ENCODE data around the gene LRCH2.
"Not testable (repeated sequence)": the region's sequence is repeated elsewhere in the genome, so short reads cannot be mapped to it uniquely, and the experiment has no call there.

The LRCH2 gene

DNA sequence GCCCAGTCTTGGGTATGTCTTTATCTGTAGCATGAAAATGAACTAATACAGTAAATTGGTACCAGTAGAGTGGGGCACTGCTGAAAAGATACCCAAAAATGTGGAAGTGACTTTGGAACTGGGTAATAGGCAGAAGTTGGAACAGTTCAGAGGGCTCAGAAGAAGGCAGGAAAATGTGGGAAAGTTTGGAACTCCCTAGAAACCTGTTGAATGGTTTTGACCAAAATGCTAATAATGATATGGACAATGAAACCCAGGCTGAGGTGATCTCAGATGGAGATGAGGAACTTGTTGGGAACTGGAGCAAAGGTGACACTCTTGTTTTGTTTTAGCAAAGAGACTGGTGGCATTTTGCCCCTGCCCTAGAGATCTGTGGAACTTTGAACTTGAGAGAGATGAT is 24.3 kb downstream of the LRCH2 start:
- DNase-seq: not testable (repeated sequence)

DNA sequence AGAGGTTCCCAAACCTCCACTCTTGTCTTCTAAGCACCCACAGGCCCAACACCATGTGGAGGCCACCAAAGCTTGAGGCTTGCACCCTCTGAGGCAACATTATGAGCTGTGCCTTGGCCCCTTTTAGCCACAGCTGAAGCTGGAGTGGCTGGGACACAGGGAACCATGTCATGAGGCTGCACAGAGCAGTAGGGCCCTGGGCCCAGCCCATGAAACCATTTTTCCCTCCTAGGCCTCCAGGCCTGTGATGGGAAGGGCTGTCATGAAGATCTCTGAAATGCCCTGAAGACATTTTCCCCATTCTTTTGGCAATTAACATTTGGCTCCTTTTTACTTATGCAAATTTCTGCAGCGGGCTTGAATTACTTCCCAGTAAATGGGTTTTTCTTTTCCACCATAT is 29.9 kb downstream of the LRCH2 start:
- DNase-seq: no peak

DNA sequence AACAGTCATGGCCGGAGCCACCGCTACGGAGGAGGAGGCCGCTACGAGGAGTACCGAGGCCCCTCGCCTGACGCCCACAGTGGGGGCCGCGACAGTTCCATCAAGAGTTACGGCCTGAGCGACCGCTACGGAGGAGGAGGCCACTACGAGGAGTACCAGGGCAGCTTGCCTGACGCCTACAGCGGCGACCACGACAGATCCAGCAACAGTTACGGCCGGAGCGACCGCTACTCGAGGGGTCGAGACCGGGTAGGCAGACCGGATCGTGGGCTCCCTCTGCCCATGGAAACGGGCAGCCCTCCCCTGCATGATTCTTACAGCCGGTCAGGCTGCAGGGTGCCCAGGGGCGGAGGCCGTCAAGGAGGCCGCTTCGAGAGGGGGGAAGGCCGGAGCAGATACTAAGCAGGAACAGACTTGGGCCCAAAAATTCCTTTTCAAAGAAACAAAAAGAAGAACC is 41.6 kb downstream of the LRCH2 start:
- no peak for DNase-seq

DNA sequence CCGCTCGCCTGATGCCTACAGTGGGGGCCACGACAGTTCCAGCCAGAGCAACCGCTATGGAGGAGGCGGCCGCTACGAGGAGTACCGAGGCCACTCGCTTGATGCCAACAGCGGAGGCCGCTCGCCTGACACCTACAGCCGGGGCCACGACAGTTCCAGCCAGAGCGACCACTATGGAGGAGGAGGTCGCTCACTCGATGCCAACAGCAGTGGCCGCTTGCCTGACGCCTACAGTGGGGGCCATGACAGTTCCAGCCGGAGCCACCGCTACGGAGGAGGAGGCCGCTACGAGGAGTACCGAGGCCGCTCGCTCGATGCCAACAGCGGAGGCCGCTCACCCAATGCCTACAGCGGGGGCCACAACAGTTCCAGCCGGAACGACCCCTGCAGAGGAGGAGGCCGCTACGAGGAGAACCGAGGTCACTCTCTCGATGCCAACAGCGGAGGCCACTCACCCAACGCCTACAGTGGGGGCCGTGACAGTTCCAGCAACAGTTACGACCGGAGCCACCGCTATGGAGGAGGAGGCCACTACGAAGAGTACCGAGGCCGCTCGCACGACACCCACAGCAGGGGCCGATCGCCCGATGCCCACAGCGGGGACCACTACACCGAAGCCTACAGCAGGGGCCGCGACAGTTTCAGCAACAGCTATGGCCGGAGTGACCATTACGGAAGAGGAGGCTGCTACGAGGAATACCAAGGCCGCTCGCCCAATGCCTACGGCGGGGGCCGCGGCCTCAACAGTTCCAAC is 42.2 kb downstream of the LRCH2 start:
- DNase-seq: no peak

DNA sequence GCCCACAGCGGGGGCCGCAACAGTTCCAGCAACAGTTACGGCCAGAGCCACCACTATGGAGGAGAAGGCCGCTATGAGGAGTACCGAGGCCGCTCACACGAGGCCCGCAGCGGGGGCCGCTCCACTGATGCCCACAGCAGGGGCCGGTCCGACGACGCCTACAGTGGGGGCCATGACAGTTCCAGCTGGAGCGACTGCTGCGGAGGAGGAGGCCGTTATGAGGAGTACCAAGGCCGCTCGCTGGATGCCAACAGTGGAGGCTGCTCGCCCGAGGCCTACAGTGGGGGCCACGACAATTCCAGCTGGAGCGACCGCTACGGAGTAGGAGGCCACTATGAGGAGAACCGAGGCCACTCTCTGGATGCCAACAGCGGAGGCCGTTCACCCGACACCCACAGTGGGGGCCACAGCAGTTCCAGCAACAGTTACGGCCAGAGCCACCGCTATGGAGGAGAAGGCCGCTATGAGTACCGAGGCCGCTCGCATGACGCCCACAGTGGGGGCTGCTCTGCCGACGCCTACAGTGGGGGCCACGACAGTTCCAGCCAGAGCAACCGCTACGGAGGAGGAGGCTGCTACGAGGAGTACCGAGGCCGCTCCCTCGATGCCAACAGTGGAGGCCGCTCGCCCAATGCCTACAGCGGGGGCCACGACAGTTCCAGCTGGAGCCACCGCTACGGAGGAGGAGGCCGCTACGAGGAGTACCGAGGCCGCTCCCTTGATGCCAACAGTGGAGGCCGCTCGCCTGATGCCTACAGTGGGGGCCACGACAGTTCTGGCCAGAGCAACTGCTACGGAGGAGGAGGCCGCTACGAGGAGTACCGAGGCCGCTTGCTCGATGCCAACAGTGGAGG is 43.0 kb downstream of the LRCH2 start:
- no peak for DNase-seq

DNA sequence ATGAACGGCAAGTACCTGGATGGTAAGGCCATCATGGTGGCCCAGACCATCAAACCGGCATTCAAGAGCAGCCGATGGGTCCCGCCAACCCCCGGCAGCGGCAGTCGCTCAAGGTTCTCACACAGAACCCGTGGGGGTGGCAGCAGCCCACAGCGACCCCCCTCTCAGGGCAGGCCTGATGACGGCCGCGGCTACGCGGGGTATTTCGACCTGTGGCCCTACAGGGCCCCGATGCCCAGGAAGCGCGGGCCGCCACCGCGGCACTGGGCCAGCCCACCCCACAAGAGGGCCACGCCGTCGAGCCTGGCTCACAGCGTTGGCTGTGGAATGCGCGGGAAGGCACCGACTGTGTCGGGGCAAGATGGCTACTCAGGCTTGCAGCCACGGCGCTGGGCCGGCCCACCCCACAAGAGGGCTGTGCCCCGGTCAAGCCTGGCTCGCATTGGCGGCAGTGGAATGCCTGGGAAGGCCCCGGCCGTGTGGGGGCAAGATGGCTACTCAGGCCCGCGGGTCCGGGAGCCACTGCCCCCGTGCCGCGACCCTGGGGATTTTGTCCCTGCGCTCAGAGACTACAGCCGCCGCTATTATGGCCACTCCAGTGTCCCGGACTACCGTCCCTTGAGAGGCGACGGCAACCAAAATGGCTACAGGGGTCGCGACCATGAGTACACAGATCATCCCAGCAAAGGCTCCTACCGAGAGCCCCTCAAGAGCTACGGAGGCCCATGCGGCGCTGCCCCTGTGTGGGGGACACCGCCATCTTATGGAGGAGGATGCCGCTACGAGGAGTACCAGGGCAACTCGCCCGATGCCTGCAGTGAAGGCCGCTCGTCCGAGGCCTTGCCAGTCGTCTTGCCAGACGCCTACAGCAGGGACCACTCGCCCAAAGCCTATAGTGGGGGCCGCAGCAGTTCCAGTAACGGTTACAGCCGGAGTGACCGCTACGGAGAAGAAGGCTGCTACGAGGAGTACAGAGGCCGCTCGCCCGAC is 44.0 kb downstream of the LRCH2 start:
- DNase-seq: no peak

DNA sequence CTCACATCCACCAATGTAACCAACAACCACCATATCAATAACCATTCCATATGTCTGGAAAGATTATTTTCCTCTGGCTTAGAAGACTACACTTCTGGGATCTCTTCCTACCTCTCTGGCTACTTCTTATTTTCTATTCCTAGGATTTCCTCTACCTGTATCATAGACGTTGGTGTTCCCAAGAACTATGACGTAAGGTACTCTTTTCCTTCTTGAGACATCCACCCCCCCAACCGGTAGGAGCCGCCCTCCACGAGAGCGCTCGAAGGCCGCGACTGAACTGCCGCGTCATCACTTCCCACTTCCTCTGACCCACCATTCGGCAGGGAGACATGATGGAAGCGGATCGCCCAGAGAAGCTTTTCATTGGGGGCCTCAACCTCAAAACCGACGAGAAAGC is 44.8 kb downstream of the LRCH2 start, which contains the start of gene RBMXL3:
Gene RBMXL3 (plus strand): TSS at position 301 of the 400 bp plus-strand sequence. CDS start 32 bp downstream, at position 333.
- DNase-seq: no peak

DNA sequence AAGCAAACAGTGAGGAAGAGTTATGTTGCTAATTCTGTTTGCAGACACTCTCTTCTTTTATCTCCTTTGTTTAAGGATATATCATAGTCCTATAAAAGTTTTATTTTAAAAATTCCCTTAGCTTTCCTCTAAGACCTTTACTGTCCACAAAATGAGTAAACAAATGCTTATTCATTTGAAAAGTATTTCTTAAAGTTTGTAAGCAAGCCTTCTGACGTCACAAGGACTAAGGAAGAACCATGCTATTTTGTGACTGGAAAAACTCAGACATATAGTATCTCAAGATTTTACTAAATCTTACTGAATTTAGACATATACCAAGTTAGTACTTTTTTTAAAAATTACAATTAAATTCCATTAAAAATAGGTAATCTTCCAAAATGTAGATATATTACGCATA is 49.9 kb downstream of the LRCH2 start:
- no peak for DNase-seq

DNA sequence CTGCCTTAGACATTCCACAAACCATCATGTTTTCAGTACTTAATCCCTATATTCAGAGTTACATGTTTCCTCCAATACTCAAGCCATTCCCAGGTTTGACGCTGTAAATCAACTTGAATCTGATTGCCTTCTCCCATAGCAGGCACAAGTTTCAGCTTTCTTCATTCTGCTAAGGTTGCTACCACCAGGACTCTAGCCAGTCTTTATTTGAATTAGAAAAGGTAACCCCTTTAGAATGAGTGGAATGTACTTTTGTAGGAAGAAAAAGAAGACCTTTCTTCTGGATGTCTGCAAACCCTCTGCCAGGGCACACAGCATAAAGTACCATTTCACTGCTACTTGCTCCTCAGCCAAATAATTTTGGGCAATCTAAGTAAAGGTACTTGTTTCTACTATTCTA is 55.4 kb downstream of the LRCH2 start:
- DNase-seq: no peak

DNA sequence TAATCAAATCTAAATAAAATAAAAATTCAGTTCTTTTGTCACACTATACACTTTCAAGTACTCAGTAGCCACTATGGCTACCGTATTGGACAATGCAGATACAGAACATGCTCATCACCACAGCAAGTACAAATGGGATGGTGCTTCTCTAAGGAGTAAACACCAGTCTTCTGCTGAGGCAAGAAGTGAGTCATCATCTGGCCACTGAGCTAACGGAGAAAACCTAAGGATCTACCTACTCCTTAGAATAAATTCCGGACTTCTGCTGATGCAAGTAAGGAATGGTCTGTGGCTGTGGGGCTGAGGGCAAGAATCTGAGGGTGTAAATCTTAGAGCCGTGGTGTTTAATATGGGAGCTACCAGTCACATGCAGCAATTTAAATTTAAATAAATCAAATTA is 56.0 kb downstream of the LRCH2 start:
- DNase-seq: no peak

DNA sequence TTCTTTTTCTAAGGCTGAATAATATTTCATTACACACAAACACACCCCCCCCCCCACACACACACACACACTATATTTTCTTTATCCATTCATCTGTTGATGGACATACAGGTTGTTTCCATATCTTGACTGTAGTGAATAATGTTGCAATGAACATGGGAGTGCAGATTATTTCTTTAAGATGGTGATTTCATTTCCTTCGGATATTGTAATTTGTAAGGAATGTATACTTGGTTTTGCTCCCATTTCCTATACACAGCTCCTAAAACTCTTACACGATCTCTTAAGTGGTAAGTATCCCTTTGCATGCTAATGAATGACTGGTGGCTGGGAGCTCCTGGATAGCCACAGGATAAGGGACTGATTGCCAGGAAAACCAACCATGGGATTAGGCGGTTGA is 59.3 kb downstream of the LRCH2 start:
- no peak for DNase-seq

DNA sequence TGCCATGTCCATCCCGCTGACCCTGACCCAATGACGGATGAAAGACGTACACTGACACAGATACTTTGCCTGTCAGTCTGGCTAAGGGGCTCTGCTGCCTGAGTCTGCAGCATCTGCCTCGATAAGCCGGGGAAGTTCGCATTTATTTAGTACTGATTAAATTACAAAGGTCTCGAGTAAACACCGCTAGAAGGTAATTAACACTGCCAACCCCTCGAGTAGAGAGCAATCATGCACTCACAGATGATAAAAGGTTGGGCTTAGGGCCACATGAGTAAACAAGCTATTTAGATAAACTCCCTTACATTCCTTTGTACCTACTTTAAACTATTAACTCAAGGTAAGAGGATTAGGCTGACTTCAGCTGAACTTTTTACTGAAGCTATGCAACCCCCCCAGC is 60.7 kb downstream of the LRCH2 start:
- DNase-seq: no peak

DNA sequence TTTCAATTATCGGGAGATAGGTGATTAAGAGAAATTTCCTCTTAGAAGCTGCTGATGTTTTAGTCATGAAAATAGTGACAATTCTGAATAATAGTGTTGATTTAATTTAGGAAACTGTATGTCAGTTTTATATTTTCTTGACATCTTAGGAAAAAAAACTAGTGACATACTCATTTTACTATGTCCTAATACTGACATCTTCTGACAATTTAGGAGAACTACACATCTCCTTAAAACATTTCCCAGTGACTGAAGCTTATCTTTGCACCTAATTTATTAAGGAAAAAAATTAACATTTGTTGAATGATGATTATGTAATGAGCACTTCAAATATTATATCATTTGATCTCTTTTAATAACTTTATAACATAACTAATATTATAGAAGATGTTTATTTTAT is 86.7 kb downstream of the LRCH2 start:
- DNase-seq: no peak

DNA sequence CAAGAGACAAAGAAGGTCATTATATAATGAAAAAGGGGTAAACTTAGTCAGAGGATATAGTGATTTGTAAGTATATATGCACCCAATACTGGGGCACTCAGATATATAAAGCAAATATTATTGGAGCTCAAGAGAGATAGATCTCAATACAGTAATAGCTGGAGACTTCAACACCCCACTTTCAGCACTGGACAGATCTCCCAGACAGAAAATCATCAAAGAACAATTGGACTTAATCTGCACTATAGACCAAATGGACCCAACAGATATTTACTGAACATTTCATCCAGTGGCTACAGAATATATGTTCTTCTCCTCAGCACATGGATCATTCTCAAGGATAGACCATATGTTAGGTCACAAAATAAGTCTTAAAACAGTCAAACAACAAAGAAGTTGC is 91.8 kb downstream of the LRCH2 start:
- DNase-seq: no peak

DNA sequence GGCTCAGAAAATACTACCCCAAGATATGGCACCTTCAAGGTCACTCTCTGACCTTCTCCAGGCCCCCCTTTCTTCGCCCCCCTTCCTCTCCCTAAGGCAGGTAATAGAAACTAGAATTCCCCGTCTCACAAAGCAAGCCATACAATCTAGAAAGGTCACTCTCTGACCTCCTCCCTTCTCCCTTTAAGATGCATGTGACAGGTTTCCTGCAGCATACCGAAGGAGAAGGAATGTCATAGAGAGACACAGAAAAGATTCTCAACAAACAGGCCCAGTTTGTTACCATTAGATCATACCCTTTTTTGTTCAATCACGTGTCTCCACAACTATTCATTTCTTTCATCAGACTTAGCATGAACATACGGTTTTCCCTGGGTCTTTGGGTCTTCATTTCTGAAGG is 95.9 kb downstream of the LRCH2 start:
- DNase-seq: no peak

DNA sequence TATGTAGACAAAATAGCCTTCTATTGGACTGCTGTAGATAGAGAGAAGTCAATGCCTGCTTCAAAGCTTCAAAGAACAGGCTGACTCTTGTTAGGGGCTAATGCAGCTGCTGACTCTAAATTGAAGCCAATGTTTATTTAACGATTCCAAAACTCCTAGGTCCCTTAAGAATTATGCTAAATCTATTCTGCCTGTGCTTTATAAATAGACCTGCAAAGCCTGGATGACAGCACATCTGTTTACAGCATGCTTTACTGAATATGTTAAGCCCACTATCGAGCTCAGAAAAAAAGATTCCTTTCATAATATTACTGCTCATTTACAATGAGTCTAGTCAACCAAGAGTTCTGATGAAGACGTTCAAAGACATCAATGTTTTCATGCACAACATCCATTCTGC is 99.5 kb downstream of the LRCH2 start:
- DNase-seq: no peak

DNA sequence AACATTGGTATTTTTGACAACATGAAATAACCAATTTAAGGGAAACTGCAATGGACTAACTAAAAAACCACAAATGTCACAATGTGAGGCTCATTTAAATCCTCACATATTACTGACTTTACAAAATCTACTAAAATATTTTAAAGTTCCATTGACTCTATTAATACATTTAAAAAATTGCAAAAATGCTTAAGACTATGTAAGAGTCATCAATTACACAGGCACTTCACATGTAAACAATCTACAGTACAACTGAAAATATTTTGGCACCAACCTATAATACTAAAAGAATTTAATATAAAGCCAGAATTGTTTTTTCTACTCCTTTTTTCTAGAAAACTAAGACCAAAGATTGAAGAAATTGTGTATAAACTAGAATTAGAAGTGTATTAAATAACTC is 121.5 kb downstream of the LRCH2 start:
- DNase-seq: no peak

DNA sequence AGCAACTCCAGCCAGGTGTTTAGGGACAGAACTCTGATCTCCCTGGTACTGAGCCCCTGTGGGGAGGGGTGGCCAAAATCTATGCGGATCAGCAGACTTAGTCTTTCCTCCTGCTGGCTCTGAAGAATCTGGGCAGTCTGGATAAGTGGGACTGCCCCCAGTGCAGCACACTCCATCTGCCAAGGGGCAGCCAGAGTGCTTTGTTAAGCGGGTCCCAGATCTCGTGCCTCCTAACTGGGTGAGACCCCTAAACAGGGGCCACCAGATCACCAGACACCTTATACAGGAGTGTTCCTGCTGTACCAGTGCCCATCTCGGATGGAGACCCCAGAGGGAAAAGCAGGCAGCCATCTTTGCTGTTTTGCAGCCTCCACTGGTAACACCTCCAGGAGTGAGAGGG is 135.0 kb downstream of the LRCH2 start:
- no peak for DNase-seq

DNA sequence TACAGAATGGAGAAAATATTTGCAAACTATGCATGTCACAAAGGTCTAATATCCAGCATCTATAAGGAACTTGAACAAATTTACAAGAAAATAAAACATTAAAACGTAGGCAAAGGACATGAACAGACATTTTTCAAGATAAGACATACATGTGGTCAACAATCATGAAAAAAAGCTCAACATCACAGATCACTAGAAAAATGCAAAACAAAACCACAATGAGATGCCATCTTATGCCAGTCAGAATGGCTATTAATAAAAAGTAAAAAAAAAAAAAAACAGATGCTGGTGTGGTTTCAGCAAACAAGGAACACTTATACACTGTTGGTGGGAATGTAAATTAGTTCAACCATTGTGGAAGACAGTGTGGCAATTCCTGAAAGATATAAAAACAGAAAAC is 140.7 kb downstream of the LRCH2 start:
- no peak for DNase-seq

DNA sequence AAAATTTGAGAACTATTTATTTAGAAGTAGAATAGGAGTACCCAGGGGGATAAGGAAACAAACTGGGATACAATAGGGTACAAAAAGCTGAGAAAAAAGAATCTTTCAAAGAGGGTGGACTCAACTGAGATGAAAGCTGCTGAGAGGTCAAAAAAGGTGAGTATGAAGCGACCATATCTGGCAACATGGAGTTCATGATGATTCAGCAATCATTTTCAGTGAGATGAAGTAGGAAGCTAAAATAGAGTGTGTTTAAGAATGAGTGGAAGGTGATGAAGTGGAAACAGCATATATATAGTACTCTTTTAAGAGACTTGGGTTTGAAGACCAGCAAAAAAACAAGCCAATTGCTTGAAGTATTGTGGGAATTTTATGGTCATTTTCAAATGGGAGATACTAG is 144.5 kb downstream of the LRCH2 start:
- no peak for DNase-seq

DNA sequence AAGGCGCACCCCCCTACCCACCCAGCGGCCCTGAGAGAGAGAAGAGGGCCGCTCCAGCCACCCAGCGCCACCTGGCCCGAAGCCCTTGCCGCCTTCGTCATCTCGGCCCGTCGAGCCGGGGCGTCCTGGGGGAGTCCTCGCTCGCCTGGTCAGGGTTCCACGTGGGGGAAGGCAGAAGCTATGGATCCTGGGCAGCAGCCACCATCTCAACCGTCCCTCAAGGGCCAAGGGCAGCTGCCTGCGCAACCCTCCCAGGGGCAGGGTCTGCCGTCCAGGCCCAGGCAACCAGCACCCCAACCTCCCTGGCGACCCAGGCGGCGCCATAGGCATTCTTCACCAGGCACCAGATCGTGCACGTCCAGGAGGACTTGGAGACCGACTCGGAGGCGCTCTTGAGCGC is 165.0 kb downstream of the LRCH2 start:
- DNase-seq: no peak

DNA sequence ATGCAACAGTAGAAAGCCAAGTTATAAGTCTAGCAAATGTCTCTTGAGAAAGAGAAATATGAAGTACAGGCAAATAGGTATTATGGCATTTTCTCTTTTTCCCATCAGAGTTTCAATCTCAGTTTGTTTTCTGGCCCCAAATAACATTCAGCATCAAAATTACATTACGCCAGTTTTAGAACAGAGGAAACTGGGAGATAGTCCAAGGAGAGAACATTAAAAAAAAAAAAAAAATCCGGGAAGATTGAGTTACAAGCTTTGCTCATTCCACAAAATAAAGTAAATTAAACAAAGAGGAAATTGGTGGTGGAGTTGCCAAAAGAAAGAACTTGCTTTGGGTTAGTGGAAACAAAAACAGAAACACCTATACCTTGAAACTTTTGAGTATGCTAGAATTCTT is 166.1 kb downstream of the LRCH2 start:
- DNase-seq: no peak

DNA sequence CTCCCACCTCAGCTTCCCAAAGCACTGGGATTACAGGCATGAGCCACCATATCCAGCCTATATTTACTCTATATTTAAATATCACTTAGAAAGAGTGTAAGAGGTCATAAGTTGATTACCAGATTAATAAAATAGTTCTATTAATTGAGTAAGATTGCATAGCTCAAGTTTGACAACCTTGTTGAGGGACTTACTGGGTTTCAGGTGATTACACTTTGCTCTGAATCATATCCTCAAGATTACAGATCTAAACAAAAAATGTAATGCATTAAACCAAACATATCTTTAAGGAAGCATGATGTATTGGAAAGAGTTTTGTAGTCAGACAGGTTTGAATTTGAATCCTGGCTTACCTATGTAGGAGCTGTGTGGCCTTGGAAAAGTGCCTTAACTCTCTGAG is 168.6 kb downstream of the LRCH2 start:
- no peak for DNase-seq

Measured in RPMI8226 (cell line).